GM10266 (cell line): ENCODE results near the gene EIF4ENIF1.
A peak's percentile ranks its signal among the peaks of the same experiment; 100 is the strongest.

Source experiments
- DNase-seq: peaks from one replicate; pipeline ENCODE4 v3.0.0; 2012; ENCODE audit errors: extremely low spot score
- TF ChIP-seq, protein P1 (sequence below): IDR thresholded peaks from 2 replicates; pipeline ENCODE4 v1.5.1; 2012; ENCODE audit warnings: mild to moderate bottlenecking, low read depth; ENCODE audit not compliant: control insufficient read depth, insufficient read depth; ENCODE audit errors: missing control alignments

The EIF4ENIF1 gene

DNA sequence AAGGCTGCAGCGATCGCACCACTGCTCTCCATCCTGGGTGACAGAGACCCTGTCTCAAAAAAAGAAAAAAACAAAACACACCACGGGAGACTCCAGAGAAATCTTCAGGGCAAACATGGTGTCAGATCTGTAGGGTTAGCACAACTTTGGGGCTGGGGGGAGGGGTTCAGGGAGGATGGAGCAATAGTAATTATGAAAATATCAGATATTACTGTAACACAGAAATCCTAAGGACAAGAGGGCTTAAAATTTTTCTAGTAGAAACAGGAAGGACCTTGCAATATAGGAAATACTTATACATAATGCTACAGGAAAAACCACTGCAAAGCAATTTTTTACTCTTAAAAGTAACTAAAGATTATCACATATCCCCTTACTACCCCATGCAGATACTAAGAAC, 13.8 kb downstream of the EIF4ENIF1 start:
- TF ChIP-seq, protein P1, sequence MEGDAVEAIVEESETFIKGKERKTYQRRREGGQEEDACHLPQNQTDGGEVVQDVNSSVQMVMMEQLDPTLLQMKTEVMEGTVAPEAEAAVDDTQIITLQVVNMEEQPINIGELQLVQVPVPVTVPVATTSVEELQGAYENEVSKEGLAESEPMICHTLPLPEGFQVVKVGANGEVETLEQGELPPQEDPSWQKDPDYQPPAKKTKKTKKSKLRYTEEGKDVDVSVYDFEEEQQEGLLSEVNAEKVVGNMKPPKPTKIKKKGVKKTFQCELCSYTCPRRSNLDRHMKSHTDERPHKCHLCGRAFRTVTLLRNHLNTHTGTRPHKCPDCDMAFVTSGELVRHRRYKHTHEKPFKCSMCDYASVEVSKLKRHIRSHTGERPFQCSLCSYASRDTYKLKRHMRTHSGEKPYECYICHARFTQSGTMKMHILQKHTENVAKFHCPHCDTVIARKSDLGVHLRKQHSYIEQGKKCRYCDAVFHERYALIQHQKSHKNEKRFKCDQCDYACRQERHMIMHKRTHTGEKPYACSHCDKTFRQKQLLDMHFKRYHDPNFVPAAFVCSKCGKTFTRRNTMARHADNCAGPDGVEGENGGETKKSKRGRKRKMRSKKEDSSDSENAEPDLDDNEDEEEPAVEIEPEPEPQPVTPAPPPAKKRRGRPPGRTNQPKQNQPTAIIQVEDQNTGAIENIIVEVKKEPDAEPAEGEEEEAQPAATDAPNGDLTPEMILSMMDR, result no peak
- no peak for DNase-seq

DNA sequence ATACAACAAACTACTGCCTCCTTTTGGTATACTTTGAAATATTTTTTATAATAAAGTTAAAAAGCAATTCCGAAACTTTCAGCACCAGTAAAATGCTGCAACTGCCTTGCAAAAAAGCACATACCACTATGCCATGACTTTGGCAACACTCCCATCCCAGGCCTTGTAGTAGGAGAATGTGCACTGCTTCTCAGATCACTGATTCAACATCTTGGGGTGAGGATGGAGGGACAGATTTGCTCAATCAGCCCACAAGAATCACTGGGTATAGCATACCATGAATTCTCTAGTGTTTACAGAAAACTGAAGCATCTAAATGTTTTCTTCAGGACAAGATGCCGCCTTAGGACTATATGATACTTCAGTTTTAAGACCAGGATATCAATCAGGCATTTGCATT, 14.9 kb downstream of the EIF4ENIF1 start:
- DNase-seq, result no peak
- TF ChIP-seq, protein P1, result no peak

DNA sequence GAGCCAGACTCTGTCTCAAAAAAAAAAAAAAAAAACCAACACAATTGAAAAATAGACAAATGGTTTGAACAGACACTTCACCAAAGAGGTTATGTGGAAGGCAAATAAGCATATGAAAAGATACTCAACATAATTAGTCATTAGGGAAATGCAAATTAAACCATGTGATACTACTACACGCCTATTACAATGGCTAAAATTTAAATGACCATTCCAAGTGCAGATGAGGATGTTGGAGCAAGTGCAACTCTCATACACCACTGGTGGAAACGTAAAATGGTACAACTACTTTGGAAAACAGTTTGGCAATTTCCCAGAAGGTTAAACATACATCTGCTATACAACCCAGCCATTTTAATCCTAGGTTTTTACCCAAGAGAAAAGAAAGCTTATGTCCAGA, 24.3 kb downstream of the EIF4ENIF1 start:
- no peak for DNase-seq
- TF ChIP-seq, protein P1, result no peak

DNA sequence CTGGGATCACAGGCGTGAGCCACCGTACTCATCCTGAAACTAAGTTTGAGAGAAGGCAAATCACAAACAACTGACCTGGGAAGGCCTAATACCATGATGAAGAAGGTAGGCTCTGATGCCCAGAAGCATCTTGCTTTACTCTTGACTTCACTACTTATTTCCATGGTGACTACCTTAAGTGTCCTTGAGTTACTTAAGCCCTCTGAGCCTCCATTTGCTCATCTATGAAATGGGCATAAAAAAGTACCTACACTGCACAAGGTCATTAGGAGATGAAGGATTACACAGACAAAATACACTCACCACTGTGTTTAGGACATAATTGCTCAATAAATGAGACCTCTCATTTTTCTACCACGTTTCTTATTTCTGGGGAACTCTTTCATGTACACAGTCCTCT, 27.9 kb downstream of the EIF4ENIF1 start:
- TF ChIP-seq, protein P1, result no peak
- no peak for DNase-seq

DNA sequence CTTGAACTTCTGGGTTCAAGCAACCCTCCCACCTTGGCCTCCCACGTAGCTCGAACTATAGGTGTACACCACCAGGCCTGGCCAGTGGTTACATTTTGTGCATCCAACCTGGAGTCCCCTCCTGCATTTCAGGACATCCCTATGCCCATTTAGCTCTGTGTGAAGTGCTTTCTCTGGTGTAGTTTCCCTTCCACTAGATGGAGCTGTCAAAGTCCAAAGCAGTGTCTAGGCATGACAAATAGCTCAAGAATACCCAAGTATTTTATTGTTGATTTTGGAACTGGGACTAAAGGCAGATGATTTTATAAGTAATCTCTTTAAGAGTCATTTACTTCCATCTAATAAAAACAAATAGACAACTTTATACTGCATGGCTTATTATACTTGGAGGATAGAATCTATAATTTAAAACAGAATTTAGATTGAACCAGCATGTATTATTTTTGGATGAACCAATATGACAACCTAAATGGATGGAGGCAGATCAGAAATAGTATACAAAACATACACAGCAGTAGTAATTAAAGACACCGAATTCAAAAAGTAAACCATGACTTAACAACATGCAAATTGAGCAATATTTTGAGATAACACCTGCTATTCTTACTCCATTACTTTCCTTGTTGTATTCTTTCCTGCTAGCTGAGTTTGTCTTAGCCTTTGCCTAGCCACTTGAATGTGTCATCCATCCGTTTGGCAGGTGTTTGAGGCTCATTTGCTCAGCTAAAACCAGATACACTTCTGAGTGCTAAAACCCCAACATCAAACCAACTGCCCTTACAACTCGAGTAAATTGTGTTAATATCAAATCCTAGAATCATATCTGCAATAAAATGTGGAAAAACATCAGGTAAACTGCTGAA, 37.7 kb downstream of the EIF4ENIF1 start:
- peak; percentile 33 for DNase-seq
- TF ChIP-seq, protein P1, result peak; percentile 53

DNA sequence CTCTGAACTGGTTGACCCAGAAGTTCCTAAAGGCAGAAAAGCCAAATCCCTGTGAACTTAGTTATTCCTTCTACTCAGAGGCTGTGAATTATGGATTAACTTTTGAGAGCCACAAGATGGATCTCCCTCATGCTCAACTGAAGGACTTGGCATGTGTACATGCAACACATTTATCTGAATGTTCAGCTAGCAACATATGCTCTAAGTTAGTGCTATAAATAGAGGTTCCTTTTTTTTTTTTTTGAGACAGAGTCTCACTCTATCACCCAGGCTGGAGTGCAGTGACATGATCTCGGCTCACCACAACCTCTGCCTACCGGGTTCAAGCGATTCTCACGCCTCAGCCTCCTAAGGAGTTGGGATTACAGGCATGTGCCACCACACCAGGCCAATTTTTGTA, 40.1 kb downstream of the EIF4ENIF1 start:
- TF ChIP-seq, protein P1, result no peak
- no peak for DNase-seq

DNA sequence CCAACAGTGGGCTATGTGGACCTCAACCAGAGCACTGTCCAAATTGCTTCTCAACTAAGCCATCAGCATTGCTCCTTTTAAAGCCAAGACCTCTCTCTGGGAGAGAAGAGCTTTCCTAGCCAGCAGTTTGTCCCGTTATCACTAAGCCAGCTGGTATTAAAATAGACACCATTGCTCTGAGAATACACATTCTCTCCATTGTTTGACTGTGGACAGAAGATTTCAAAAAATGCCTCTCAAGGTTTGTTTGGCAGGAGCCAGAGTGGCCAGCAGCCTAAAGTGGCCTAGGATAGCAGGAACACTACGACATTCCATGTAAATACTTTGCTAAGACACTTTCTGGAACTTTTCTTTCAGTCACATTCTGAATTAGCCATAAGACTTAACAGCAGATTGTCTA, 41.3 kb downstream of the EIF4ENIF1 start:
- DNase-seq, result no peak
- TF ChIP-seq, protein P1, result no peak
